ENCODE data around the gene SMKR1. TPM values are rescaled to one million over a fixed set of nuclear protein-coding genes. Genes with fewer than 3 reads are reported as not detected.

SMKR1 gene
- total RNA-seq, 1 experiment from 2014 or later = 0.87 TPM

DNA sequence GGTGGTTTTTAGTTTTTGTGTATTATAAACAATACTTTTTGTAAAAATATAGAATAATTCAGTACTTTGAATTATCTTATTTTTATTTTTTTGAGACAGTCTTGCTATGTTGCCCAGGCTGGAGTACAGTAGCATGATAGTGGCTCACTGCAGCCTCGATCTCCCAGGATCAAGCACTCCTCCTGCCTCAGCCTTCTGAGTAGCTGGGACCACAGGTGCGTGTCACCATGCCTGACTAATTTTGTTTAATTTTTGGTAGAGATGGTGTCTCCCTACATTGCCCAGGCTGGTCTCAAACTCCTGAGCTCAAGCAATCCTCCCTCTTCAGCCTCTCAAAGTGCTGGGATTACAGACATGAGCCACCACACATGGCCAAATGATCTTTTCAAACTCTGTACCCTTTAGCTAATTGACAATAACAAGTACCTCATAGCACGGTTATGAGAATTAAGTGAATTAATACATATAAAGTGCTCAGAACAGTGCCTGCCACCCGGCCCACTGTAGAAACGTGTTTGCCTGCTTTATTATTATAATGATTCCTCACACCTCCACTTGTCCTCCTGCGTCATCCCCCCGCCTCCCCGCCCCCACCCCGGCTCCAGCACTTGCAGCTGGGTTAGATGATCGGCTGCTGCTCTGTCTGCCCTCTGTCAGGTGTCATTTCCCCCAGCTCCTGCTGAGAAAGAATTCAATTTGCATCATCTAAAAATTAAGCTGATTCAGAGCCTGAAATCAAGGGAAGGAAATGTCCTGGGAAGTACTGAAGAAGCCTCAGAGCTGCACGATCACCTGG is 55.6 kb downstream of the SMKR1 start:
- Histone ChIP-seq H2AFZ (ENCODE audit: low read length) (no peak overlapping the region), H3K27me3 (ENCODE audit: insufficient read depth, low read length) (no peaks in the 10 kb centered on the region; the same call in 1 of the 2 replicates), H3K27ac (ENCODE audit: insufficient read length, low read depth, low read length) (no peak overlapping the region), H4K91ac (ENCODE audit: insufficient read length, low read depth, low read length) (no peak overlapping the region), H2BK15ac (ENCODE audit: low read depth, low read length) (no peak overlapping the region), H3T11ph (ENCODE audit: low read length) (no peak overlapping the region), H3K4me1 (ENCODE audit: insufficient read depth, low read length) (peaks cover 12% of the 10 kb centered on the region), H4K8ac (replicated peaks; ENCODE audit: insufficient read length, low read depth, low read length) (no peak overlapping the region), H2BK20ac (ENCODE audit: low read depth, low read length, poor library complexity, severe bottlenecking) (no peak overlapping the region), H3K18ac (ENCODE audit: insufficient read length, low read depth, low read length) (peak overlapping the region; percentile 33), H3K9me3 (ENCODE audit: control insufficient read depth, low read depth, low read length) (no peaks in the 10 kb centered on the region), H2BK5ac (ENCODE audit: insufficient read length, low read length) (no peak overlapping the region), H3K56ac (ENCODE audit: insufficient read length, low read depth, low read length) (no peak overlapping the region), H2BK12ac (ENCODE audit: insufficient read length, low read depth, low read length) (no peak overlapping the region), H3K23ac (ENCODE audit: insufficient read length, low read depth, low read length) (no peak overlapping the region), H3K23me2 (ENCODE audit: insufficient read length, low read depth, low read length, poor library complexity, severe bottlenecking) (no peaks in the 10 kb centered on the region), H3K4ac (ENCODE audit: low read depth, low read length) (no peak overlapping the region), H3K79me1 (ENCODE audit: insufficient read depth, low read depth, low read length, poor library complexity, severe bottlenecking) (no peaks in the 10 kb centered on the region), H4K5ac (ENCODE audit: insufficient read length, low read depth, low read length) (no peak overlapping the region), H3K9ac (ENCODE audit: extremely low read depth, insufficient read length, low read length) (no peak overlapping the region), H3K4me2 (ENCODE audit: insufficient read depth, insufficient read length, low read length) (peak overlapping the region; percentile 8), H2AK5ac (ENCODE audit: insufficient read length, low read length) (no peak overlapping the region), H4K20me1 (ENCODE audit: control insufficient read depth, insufficient read depth, insufficient read length) (no peaks in the 10 kb centered on the region), H3K79me2 (ENCODE audit: insufficient read depth, low read length) (no peaks in the 10 kb centered on the region), H3K14ac (ENCODE audit: insufficient read depth, low read length) (no peak overlapping the region), H2BK120ac (ENCODE audit: low read depth, low read length, poor library complexity, severe bottlenecking) (no peak overlapping the region)
- Mint-ChIP-seq H3K27ac (0 out of 7 replicates have a peak overlapping the region, but pooled peaks of 1 of the 3 experiments have one; percentile 3), H3K4me3 (no peak overlapping the region), H3K9me3 (no peaks in the 10 kb centered on the region), H3K36me3 (ENCODE audit: insufficient read depth in 1 of 3, low read depth in 3 of 3) (no peaks in the 10 kb centered on the region), H3K4me1 (peaks cover 21 to 33% of the 10 kb centered on the region in 2 experiments), H3K27me3 (ENCODE audit: low read depth) (peaks cover 14% of the 10 kb centered on the region; the same call in 1 of the 2 replicates)
- WGBS (ENCODE audit: extremely low coverage, insufficient read length, low lambda C conversion rate) = no CpG with 5 or more reads among the region's 11 CpGs
- no peak for TF ChIP-seq CTCF (conservative IDR thresholded peaks at IDR 0.05)
- peak; percentile 77 for DNase-seq
